GM18517 (cell line): ENCODE results near the gene DNAJC30.
A peak's percentile ranks its signal among the peaks of the same experiment; 100 is the strongest.
"Not testable (repeated sequence)": the region's sequence is repeated elsewhere in the genome, so short reads cannot be mapped to it uniquely, and the experiment has no call there.

Experiments used
- ATAC-seq: cut with Tn5 transposase; IDR thresholded peaks from one replicate; pipeline ENCODE4 v1.9.1; 2021; ENCODE audit warnings: mild to moderate bottlenecking, moderate library complexity; ENCODE audit not compliant: unreplicated experiment

DNAJC30 gene

GRCh38 chr7:73683788-73684693, 788 bp upstream of the DNAJC30 start:
- peak; percentile 19 for ATAC-seq

GRCh38 chr7:73682745-73683055, 553 bp downstream of the DNAJC30 start:
- ATAC-seq, result peak; percentile 8

- ATAC-seq, result no peak
These were observed 2.2 kb downstream of the DNAJC30 start for GRCh38 chr7:73681031-73681430.

- ATAC-seq, result no peak
These were observed 2.8 kb downstream of the DNAJC30 start for GRCh38 chr7:73680501-73680900.

DNA sequence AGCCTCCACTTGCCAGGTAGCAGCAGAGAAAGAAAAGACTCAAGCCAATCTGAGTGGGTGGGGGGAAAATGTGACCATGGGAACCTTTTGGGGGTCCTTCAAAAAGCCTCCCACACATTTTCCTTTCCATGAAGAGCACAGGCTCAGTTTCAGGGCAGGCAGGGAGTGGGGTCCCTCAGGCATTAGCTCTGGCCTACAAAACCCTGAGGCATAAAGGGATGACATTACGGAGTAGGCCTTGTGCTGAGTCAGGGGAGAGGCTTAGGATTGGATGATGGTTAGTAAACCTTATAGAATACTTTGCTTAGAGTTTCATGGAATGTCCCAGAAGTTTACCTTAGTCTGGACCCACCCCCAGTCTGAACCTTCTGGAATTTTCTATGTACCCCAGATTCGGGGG, 3.5 kb downstream of the DNAJC30 start:
- ATAC-seq, result no peak

- ATAC-seq, result no peak
These were observed 4.4 kb downstream of the DNAJC30 start for GRCh38 chr7:73678862-73679261.

DNA sequence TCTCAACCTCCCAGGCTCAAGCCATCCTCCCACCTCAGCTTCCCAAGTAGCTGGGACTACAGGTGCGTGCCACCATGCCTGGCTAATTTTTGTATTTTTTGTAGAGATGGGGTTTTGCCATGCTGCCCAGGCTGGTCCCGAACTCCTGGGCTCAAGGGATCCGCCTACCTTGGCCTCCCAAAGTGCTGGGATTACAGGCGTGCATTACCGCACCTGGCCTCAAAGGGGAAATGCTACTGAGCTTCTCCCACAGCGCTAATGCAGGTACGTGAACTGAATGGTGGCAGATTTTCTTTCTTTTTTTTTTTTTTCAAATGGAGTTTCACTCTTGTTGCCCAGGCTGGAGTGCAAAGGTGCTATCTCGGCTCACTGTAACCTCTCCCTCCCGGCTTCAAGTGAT, 7.2 kb downstream of the DNAJC30 start:
- ATAC-seq, result not testable (repeated sequence)

- no peak for ATAC-seq
These were observed 8.7 kb downstream of the DNAJC30 start for GRCh38 chr7:73674468-73675124.

DNA sequence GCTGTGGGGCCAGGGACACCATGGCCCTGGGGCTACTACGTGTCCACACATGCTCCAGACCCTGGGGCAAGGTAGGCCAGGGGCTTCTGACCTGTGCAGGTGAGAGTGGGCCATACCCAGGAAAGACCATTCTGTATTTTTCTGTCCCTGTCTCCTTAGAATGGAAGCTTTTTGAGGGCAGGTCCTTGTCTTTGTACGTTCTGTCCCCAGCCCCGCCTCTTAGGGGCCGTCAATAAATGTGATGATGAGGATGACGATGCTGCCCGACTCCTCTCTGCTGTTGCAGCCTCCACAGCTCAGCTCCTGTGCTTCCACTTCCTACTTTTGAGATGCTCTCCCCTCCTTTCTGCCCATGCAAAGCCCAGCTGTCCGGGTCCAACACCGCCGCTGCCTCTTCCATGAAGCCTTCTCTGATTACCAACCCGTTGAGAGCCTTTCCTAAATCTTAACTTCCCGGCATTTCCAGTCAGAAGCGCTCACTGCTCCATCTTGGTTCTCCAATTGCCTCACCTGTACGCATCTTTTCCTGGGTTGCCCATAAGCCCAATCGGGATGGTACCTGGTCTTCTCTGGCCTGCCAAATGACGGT, 11.3 kb downstream of the DNAJC30 start:
- ATAC-seq, result no peak

DNA sequence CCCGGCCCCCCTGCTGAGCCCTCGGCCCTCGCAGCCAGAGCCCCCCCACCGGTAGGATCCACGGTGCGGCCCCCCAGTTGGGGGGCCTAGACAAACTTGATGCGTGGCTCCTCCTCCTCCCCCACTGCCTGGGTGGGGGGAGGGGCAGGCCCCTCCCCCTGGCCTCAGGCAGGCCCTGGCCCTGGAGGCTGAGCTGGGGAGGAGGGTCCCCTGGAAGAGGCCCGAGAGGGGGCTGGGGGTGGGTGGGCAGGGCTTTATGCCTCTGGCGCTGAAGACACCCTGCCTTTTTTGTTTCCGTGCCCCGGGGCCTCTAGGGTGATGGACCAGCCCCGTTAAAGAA, 12.0 kb downstream of the DNAJC30 start:
- ATAC-seq, result no peak

DNA sequence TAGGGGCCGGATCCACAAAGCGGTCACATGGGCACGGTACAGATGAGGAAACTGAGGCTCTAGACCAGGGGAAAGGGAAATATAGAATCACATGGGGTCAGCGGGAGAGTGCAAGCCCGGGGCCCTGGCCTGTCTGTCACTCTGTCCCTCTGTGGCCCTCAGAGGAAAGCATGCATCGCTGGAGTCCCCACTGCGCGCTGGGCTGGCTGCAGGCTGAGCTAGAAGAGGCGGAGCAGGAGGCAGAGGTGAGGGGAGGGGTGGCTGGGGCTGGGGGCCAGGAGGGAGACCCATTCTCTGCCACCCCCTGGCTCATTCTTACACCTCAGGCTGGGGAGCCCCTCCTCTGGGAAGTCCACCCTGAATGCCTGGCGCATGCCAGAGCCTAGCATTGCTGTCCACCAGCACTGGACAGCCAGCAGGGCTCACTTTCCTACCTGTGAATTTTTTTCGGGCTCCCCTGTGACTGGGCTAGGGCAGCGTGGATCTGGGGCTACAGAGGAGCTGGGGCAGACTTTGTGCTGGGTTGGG, 13.3 kb downstream of the DNAJC30 start:
- ATAC-seq, result no peak

DNA sequence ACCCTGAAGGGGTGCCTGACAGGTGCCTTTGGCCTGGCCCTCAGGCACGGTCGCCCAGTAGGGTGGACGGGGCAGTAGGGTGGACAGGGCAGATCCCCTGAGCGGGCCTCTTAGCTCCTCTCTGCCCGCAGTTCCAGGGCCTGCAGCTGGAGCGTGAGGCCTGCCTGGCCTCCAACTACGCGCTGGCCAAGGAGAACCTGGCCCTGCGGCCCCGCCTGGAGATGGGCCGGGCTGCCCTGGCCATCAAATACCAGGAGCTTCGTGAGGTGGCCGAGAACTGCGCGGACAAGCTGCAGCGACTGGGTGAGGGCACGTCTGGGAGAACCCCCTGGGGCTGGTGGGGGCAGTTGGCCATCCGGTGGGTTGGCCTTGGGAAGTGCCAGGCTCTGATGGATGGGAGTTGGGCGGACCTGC, 14.0 kb downstream of the DNAJC30 start:
- no peak for ATAC-seq

DNA sequence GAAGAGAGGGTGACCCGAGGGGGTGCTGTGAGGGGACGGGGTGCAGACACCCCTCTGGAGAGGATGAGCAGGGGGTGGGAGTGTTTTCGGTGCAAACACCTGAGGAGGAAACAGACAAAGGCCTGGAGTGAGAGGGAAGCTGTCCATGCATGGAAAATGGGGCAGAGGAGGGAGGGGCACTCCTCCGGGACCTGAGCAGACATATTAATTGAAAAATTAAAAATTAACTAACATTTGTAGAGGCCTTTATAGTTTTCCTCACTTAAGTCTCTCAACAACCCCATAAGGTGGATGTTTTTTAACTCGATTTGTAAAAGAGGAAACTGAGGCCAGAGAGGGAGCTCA, 14.4 kb downstream of the DNAJC30 start:
- ATAC-seq, result no peak

DNA sequence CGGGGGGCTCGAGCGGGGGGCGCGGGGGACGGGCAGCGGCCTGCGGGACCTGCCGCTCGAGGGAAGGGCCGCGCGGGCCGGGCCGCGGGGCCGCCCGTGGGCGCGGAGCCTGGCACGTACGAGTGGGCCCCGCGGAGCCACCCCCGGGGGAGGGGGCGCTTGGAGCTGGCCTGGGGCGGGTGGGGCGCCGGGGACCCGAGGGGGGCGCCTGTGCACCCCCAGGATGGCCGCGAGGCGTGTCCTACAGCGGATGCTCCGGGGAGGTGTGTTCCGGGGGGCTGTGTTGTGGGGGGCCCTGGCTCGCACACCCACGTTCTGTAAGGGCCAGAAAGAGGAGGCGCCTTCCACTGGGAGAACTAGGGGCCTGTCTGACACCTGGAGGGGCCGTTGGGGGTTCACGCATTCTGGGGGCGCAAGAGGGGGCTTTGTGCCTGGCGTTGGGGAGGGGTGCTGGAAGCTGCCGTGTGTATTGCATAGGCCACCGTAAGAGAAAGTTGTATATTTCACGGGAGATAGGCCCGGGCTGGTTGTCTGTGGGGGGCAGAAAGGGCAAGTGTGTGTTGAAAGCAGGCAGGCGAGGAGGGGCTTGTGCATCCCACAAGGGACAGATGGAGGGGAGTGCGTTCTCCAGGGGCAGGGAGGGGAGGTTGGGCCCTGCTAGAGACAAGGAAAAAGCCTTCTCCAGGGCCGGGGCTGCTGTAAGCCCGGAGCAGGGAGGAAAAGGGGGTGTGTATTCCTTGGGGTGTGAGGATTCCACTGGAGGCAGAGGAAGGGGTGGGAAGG, 15.0 kb downstream of the DNAJC30 start:
- ATAC-seq, result no peak

DNA sequence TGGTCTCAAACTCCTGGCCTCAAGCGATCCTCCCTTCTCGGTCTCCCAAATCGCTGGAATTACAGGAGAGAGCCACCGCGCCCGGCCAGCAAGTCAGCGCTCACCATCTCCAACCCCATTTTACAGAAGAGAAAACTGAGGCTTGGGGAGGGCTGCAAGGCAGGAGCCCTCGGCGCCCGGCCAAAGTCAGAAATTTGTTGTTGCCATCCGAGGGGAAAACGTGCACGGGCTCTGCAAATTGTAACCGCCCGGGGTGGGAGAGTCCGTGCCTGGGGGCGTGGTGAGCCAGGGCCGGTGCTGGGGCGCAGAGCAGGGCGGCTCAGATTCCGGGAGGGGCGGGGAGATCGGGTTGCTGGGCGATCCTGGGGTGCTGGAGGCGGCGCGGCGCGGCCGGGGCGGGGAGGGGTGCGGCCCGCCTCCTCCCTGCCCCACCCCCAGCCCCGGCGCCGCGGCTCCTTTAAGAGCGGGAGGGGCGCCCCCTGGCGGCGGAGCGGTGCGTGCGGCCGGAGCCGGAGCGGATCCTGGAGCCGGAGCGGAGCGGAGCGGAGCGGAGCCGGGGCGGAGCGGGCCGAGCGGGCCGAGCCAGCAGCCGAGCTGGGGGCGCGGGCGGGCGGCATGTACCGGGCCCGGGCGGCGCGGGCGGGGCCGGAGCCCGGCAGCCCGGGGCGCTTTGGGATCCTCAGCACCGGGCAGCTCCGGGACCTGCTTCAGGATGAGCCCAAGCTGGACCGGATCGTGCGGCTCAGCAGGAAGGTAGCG, 15.7 kb downstream of the DNAJC30 start, which contains the start of gene VPS37D:
Gene VPS37D, plus strand, starts transcription at position 488 of the 759 bp plus-strand sequence. Its CDS starts 128 bp downstream, at position 616.
- peak; percentile 54 for ATAC-seq

DNA sequence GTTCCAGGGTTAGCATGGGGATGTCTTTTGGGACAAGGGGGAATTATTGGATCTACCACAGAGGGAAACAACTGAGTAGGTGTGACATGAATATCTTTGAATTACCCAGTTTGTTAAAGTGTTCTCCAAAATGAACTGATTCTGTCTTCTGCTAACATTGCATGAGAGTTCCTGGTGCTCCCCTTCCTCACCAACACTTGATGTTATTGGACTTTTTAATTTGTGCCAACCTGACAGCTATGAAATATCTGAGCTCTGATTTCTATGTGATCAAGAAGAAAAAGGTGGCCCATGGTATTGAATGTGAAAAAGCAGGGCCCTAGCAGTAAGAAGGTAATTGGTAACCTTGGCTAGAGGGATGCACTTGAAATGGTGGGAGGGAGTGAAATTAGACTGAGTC, 20.2 kb downstream of the DNAJC30 start:
- no peak for ATAC-seq

DNA sequence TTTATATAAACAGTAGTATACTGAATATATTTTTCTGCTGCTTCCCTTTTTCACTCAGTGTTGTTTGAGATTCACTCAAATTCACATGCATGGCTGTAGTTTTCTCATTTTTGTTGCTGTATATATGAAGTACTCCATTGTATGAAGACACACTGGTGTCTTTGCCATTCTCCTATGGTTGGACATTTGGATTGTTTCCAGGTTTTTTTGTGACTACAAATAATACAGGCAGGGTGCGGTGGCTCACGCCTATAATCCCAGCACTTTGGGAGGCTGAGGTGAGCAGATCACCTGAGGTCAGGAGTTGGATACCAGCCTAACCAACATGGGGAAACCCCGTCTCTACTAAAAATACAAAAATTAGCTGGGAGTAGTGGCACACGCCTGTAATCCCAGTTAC, 22.7 kb downstream of the DNAJC30 start:
- ATAC-seq, result not testable (repeated sequence)

- ATAC-seq, result no peak
These were observed 23.3 kb downstream of the DNAJC30 start for GRCh38 chr7:73659983-73660382.

GRCh38 chr7:73655309-73655708, 27.9 kb downstream of the DNAJC30 start:
- not testable (repeated sequence) for ATAC-seq

DNA sequence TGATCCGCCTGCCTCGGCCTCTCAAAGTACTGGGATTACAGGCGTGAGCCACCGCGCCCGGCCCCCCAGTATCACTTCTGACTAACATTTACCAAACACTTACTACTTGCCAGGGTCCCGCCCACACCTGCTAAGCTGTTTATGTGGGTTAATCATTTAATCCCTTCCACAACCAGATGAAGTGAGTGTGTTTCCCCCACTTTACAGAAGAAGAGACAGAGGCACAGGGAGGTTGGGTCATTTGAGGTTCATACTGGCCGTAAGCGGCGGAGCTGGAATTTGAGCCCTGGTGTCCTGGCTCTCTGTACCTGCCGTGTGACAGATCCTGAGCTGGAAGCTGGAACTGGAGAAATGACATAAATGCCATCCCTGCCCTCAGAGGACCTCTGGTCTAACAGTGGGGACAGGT, 30.7 kb downstream of the DNAJC30 start:
- no peak for ATAC-seq
